Ishikawa (cell line): ENCODE measurements around the gene IGFBP7.

Experiments
- CEBPB ChIP-seq: IDR thresholded peaks from 2 replicates; pipeline ENCODE4 v1.6.1; 2012
- CREB1 ChIP-seq: IDR thresholded peaks from 2 replicates; pipeline ENCODE4 v1.6.1; 2012; ENCODE audit warnings: low read depth
- EGR1 ChIP-seq: IDR thresholded peaks from 2 replicates; pipeline ENCODE4 v1.6.1; 2012
- EP300 ChIP-seq: IDR thresholded peaks from 2 replicates; pipeline ENCODE4 v1.6.1; 2012; ENCODE audit warnings: borderline replicate concordance
- NFIC ChIP-seq: IDR thresholded peaks from 2 replicates; pipeline ENCODE4 v1.6.1; 2012
- RAD21 ChIP-seq: IDR thresholded peaks from 2 replicates; pipeline ENCODE4 v1.6.1; 2012; ENCODE audit warnings: low read depth
- REST ChIP-seq: IDR thresholded peaks from 2 replicates; pipeline ENCODE4 v1.6.1; 2012; ENCODE audit warnings: low read depth, mild to moderate bottlenecking
- TAF1 ChIP-seq: IDR thresholded peaks from 2 replicates; pipeline ENCODE4 v1.6.1; 2012; ENCODE audit warnings: low read depth, mild to moderate bottlenecking
- TEAD4 ChIP-seq: IDR thresholded peaks from 2 replicates; pipeline ENCODE4 v1.6.1; 2012
- USF1 ChIP-seq: IDR thresholded peaks from 2 replicates; pipeline ENCODE4 v1.6.1; 2012
- YY1 ChIP-seq: IDR thresholded peaks from 2 replicates; pipeline ENCODE4 v1.6.1; 2012; ENCODE audit warnings: low read depth
- ZBTB7A ChIP-seq: IDR thresholded peaks from 2 replicates; pipeline ENCODE4 v1.6.1; 2012; ENCODE audit warnings: low read depth
- TF ChIP-seq, protein P1 (sequence below): IDR thresholded peaks from 2 replicates; pipeline ENCODE4 v1.6.1; 2012

DNA sequence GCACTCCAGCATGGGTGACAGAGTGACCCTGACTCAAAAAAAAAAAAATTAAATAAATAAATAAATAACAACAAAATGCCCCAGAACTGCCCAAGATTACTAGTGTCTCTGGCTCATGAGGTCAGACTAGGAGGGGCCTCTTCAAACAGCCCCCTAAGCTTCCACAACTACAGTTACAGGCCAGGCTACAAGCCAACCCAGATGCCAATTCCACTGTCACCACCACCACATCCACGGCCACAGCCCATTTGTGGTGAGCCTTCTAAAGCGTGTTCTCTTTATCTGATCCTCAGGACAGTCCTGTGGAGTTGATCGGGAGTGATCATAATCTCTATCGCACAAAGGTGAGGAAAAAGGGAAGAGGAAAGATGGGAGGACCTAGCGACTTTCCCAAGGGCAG, 36.6 kb downstream of the IGFBP7 start:
- TF ChIP-seq USF1 (no peak), CEBPB (no peak), EGR1 (no peak), TAF1 (no peak), EP300 (no peak), NFIC (no peak), RAD21 (no peak), REST (no peak), YY1 (no peak), CREB1 (no peak), TEAD4 (no peak), ZBTB7A (no peak)
- TF ChIP-seq, protein P1, sequence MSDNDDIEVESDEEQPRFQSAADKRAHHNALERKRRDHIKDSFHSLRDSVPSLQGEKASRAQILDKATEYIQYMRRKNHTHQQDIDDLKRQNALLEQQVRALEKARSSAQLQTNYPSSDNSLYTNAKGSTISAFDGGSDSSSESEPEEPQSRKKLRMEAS = no peak
